GM12874 (cell line): ENCODE results near the gene GOLGA8O.
A peak's percentile ranks its signal among the peaks of the same experiment; 100 is the strongest.
"Not testable (repeated sequence)": the region's sequence is repeated elsewhere in the genome, so short reads cannot be mapped to it uniquely, and the experiment has no call there.

Experiments used
- TF ChIP-seq, protein P1 (sequence below): IDR thresholded peaks from 2 replicates; pipeline ENCODE4 v1.5.1; 2011; ENCODE audit warnings: low read depth, mild to moderate bottlenecking, control low read depth, low read length, moderate library complexity; ENCODE audit not compliant: insufficient read depth

GOLGA8O gene, protein sequence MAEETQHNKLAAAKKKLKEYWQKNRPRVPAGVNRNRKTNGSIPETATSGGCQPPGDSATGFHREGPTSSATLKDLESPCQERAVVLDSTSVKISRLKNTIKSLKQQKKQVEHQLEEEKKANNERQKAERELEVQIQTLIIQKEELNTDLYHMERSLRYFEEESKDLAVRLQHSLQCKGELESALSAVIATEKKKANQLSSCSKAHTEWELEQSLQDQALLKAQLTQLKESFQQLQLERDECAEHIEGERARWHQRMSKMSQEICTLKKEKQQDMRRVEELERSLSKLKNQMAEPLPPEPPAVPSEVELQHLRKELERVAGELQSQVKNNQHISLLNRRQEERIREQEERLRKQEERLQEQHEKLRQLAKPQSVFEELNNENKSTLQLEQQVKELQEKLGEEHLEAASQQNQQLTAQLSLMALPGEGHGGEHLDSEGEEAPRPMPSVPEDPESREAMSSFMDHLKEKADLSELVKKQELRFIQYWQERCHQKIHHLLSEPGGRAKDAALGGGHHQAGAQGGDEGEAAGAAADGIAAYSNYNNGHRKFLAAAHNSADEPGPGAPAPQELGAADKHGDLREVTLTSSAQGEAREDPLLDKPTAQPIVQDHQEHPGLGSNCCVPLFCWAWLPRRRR

DNA sequence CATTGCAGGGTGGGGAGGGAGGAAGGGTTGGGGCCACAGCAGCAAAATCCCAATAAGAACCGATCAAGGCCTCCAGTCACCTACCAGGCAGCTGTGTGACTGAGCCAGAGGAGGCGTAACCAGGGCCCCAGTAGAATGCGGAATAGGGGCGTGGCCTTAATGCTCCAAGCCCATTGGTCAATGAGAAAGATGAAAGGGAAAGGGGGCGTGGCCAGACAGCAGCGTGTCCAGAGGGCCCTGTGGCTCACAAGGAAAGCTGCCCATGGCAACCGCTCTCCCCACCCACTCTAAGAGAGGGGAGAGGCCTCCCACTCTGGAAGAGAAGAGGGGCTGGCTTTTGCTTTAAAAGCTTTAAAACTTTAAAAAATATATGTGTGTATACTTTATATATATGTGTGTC lies at the start of gene GOLGA8O:
TSS of gene GOLGA8O (minus strand) at position 101 of the 400 bp plus-strand sequence. CDS start at position 3, 98 bp downstream.
- TF ChIP-seq, protein P1, sequence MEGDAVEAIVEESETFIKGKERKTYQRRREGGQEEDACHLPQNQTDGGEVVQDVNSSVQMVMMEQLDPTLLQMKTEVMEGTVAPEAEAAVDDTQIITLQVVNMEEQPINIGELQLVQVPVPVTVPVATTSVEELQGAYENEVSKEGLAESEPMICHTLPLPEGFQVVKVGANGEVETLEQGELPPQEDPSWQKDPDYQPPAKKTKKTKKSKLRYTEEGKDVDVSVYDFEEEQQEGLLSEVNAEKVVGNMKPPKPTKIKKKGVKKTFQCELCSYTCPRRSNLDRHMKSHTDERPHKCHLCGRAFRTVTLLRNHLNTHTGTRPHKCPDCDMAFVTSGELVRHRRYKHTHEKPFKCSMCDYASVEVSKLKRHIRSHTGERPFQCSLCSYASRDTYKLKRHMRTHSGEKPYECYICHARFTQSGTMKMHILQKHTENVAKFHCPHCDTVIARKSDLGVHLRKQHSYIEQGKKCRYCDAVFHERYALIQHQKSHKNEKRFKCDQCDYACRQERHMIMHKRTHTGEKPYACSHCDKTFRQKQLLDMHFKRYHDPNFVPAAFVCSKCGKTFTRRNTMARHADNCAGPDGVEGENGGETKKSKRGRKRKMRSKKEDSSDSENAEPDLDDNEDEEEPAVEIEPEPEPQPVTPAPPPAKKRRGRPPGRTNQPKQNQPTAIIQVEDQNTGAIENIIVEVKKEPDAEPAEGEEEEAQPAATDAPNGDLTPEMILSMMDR = not testable (repeated sequence)

DNA sequence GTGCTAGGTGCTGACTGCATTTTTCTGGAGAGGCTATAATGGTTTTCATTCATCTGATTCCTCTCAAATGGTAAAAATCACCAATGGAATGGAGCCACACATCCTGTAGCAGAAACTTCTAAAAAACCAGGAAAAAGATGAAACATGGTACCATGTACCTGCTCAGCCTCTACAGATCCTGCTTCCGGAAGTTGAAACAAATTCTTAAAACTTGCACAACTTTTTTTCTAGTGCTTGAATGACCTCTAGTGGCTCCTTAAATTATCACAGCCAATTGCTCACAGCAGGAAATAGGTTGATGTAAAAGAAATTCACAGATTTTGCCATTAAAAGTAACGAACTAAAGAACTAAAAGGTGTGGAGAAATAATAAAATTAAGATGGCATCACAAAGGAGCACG lies 47.5 kb downstream of the GOLGA8O start:
- TF ChIP-seq, protein P1 = 0 out of 2 replicates have a peak, but pooled peaks have one; percentile 4

DNA sequence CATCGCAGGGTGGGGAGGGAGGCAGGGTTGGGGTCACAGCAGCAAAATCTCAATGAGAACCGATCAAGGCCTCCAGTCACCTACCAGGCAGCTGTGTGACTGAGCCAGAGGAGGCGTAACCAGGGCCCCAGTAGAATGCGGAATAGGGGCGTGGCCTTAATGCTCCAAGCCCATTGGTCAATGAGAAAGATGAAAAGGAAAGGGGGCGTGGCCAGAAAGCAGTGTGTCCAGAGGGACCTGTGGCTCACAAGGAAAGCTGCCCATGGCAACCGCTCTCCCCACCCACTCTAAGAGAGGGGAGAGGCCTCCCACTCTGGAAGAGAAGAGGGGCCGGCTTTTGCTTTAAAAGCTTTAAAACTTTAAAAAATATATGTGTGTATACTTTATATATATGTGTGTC lies 52.2 kb downstream of the GOLGA8O start, which contains the start of gene GOLGA8K:
TSS of gene GOLGA8K (minus strand) at position 101 of the 400 bp plus-strand sequence. CDS start at position 3, 98 bp downstream.
- TF ChIP-seq, protein P1 = not testable (repeated sequence)
